HG03575 (cell line): Measurements from ENCODE around the gene FAM43B.

Experiments
- ATAC-seq: cut with Tn5 transposase; IDR thresholded peaks from one replicate; pipeline ENCODE4 v1.9.1; 2021; ENCODE audit not compliant: unreplicated experiment, insufficient number of reproducible peaks, low FRiP score; ENCODE audit errors: extremely low read depth

Gene FAM43B

DNA sequence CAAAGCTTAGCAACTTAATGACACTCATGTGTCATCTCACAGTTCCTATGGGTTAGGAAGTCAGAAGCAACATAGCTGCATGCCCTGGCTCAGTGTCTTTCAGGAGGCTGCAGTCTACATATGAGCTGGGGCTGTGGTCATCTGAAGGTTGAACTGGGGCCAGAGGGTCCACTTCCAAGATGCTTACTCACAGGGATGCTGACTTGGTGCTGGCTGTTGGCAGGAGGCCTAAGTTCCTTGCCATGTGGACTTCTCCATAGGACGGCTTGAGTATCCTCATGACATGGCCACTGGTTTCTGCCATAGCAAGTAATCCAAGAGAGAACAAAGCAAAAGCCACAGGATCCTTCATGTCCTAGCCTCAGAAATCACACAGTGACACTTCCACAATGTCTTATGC is 12.1 kb upstream of the FAM43B start:
- ATAC-seq: no peak

DNA sequence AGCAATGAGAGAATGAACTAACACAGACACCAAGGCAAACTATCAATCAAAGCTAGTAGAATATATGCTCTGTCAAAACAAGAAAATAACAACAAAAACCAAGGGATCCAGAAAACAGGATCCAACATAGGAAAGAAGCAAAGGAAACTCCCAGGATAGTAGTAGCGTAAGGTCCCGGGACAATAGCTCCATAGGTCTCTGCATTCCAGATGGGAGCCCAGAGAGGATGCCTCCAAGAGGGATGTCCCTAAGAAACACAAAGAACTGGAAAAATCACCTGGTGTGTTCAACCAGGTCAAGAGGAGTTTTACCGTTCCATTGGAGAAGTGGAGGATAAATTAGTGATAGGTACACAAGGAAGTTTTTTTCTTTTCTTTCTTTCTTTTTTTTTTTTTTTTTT is 5.7 kb upstream of the FAM43B start:
- ATAC-seq: no peak

DNA sequence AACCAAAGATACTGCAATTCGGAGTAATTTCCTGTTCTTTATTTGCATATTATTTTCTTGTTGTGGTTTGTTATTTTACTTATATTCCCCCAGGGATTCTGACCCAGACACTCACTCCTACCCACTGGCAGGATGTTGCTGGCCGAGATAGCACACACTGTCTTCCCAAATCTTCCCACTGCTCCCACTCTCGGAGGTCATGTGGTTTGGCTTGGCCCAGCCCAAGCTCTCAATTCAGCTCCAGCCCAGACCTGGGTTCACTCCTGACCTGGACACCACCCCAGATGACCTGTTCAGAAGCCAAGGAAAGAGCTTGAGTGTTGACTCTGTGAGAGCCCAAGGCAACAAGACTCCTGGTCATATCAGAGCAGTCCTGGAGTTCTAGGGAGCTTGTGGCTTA is 1.2 kb upstream of the FAM43B start:
- no peak for ATAC-seq

DNA sequence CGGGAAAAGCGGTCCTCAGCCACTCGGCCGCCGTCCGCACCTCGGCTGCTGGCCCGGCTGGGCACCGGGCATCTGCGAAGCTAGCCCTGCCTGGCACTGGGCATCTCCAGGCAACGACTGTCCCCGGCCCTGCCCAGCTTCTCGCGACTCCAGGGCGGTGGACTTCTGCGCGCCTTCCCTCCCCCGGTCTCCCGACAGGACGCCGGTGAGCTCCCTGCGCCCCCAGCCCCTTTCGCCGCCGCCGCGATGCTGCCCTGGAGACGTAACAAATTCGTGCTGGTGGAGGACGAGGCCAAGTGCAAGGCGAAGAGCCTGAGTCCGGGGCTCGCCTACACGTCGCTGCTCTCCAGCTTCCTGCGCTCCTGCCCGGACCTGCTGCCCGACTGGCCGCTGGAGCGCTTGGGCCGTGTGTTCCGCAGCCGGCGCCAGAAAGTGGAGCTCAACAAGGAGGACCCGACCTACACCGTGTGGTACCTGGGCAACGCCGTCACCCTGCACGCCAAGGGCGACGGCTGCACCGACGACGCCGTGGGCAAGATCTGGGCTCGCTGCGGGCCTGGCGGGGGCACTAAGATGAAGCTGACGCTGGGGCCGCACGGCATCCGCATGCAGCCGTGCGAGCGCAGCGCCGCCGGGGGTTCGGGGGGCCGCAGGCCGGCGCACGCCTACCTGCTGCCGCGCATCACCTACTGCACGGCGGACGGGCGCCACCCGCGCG is 514 bp downstream of the FAM43B start:
- ATAC-seq: no peak

DNA sequence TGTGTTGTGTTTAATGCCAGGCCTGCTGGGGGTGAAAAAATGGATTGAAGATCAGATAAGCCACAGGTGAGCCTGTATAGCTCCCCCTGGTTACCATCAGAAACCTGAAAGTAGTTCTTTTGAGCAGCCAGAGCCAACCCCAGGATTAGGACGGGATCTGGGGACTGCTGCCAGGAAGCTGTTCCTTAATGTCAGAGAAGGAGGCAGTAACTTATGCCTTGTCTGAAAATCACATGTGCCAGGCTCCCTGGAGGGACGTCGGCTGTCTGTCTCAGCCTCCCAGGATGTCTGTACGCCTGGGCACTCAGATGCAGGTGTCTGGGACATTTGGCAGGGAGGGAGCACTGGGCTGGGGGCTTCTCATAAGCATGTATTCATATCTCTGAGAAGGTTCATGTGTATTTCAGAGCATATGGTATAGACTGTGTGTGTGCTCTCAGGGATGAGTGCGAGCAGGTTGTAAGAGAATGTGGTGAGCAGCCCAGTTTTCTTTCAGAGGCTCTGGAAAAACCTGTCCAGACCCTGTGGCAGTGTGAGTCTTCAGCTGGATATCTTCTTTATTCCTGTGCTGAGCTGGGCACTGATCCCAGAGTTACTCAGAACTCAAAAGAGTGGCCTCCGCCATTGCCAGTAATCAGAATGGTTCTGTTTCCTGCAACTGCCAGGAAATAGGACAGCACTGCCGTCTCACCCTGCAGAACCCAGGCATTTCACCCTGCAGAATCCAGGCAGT is 2.8 kb downstream of the FAM43B start:
- ATAC-seq: no peak

DNA sequence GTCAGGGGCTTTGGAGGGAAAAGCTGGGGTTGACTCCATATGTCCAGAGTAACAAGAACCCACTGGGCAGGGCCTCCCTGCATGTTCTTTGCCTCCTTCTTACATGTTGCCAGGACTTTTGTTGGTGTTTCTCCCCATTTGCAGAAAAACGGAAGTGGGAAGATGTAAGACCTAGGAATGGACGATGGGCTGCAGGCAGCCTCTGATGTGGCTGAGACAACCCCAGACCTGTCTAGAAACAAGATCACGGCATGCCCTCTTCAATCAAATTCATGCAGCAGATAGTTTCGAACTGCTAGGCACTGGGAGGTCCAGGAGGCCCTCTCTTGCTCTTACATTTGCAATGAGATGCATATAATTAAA is 3.4 kb downstream of the FAM43B start:
- no peak for ATAC-seq

DNA sequence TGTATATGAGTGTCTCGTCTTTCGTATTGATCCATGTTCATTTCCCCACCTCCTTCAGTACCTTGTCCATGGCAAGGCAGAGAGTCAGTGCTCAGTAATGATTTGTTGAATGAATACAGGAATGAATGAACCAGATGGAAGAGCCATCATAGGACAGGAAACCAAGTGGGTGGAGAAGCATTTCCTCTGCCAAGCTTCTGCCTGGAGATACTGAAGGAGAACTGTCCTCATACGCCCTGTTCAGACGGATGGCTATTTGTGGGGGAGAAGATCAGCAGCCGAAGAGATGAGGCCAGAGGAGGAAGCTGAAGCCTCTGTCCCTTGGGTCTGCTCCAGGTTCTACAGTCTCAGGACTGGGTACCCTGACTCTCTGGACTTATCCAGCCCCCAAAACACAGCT is 5.8 kb downstream of the FAM43B start:
- no peak for ATAC-seq

DNA sequence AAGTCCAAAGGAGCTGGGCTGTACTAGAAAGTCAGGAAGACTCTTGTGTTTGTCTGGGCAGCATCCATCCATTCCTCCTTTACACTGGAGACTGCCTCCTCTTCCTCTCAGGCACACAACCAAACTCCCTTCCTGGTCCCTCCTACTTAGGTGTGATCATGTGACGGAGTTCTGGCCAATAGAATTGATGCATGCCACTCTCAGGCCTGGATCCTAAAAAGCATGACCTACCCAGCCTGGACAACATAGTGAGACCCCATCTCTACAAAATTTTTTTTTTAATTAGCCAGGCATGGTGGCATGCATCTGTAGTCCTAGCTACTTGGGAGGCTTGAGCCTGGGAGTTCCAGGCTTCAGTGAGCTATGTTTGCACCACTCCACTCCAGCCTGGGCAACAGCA is 8.6 kb downstream of the FAM43B start:
- ATAC-seq: no peak

DNA sequence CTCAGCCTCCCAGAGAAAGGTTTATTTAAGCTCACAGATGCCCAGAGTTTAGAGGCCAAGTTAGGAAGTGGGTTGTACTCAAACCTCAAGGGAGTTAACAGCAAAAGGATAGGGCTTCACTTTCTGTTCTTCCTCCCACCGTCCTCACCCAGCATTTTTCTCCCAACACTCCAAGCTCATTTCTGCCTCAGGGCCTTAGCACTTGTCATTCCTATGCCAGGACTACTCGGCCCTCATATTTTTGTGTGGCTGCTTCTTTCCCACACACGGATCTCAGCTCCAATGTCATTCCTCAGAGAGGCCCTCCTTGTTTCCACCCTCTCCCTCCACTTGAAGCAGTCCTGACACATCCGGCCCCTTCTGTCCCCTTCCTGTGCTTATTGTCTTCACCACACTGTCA is 12.9 kb downstream of the FAM43B start:
- ATAC-seq: no peak

DNA sequence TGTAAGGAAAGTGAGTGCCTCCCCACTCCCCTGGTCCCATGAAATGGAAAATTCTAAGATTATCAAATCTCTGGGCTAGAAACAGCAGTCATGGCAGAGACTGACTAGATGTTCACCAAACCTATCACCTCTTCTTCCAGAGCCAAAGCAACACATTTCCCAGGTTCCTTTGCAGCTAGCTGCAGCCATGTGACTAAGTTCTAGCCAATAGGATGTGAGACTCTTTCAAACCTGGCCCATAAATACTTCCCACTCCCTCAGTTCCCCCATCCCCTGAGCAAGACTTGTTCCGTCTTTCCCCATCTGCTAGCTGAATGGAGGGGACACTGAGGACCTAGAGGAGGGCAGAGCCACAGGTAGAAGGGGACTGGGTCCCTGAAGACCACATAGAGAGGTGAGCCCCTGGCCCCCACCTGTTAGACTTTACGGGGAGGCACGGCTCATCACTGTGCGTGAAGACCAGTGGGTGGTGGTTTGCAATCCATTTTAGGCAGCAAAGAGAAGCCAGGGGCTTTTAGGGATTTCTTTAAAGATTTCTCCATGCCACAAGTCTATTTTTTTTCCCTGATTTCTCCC is 17.2 kb downstream of the FAM43B start:
- no peak for ATAC-seq

DNA sequence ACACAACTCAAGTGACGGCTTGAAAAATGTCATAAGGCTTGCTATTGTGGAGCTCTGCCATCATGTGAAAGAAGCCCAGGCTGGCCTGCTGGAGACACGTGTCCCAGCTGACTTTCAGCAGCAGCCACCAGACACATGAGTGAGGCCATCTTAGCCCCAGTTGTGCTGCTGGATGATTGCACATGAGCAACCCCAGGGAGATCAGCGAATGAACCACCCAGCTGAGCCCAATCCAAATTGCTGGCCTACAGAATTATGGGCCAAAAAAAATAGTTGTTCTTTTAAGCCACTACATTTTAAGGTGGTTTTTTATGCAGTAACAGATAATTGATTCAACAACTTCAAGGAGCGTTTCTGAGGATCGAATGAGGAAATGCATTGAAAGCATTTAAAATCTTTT is 19.1 kb downstream of the FAM43B start:
- ATAC-seq: no peak

DNA sequence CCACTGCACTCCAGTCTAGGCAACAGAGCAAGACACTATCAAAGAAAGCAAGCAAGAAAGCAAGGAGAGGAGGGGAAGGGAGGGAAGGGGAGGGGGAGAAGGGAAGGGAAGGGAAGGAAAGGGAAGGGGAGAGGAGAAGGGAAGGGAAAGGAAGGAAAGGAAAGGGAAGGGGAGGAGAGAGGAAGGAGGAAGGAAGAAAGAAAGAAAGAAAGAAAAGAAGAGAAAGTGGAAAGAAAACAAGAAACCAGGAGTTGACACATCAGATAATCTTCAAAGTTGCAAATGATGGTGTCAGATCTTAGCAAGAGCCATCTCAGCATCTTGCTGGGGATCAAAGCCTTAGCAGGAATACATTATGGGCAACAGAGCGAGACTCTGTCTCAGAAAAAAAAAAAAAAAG is 21.6 kb downstream of the FAM43B start:
- ATAC-seq: no peak

DNA sequence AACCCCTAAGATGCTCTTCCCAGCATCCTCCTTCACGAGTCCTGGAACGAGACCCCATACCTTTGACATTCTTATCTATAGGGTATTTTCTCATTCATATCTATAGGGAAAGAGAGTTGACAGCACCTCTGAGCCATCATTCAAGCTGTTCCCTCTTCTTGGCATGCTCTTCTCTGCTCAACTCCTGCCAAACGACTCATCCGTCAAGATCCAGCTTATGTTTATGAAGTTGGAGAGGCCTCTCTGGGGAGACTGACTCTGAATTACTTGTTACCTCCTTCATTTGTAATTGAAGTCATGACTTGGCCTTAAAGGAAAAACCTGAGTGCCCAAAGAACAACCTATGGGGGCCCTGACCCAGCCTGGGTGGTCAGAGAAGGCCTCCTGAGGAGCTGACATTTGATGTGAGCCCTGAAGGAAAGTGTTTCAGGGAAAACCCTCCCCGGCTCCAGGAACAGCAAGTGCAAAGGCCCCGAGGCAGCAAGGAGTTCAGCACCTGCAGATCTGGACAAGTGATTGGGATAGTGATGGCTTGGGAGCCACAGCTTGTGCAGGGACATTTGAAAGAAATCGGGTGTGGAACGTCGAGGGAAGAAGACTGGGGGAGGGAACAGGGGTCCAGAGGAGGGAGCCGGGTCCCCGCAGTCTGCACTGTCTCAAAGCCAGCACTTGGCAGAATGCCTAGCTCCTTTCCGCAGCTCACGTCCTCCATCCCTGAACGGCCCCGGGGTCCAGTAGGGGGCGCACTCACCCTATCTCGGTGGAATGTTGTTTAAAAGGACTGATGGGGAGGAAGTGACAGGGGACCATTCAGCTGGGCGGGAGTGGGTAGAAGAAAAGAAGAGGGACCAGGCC is 22.5 kb downstream of the FAM43B start:
- no peak for ATAC-seq

DNA sequence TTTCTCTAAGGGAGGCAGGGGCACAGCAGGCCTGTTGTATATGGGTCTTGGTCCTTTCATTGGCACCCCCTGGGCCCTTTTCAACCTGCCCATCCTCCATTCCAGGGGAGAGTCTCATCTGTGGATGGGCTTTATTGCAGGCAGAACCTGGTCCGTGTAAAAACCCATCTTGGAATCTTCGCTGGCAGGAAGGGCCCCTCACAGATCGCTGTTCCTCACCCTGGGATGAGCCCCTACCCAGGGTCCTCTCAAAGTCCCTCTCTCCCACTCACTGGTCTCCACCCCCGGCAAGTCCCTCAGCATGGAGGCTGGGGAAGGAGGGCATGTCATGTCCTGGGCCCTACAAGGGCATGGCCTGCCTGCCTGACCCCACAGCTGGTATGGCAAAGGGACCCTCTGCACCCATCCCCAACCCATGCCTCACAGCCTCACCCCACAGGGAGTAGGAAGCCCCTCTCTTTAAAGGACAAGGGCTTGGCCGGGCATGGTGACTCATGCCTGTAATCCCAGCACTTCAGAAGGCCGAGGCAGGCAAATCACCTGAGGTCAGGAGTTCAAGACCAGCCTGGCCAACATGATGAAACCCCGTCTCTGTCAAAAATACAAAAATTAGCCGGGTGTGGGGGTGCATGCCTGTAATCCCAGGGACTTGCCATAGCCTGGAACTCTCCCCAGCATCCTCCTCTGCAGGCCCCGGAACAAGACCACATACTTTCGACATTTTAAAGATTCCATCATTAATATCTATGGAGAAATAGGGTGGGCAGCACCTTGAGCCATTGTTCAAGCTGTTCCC is 23.4 kb downstream of the FAM43B start:
- ATAC-seq: no peak

DNA sequence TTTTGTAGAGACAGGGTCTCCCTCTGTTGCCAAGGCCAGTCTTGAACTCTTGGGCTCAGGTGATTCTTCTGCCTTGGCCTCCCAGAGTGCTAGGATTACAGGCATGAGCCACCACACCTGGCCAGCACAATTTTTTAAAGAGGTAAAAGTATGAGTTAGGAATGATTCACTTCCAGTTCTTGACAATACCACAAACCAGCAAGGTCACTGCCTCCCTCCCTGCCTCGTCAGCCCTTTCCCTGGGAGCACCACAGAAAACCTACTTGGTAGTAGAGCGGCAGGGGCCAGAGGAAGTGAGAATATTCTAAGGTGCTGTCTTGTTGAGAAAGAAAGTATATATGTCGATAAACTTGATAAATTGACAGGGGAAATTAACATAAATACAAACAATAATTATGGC is 25.7 kb downstream of the FAM43B start:
- ATAC-seq: no peak

DNA sequence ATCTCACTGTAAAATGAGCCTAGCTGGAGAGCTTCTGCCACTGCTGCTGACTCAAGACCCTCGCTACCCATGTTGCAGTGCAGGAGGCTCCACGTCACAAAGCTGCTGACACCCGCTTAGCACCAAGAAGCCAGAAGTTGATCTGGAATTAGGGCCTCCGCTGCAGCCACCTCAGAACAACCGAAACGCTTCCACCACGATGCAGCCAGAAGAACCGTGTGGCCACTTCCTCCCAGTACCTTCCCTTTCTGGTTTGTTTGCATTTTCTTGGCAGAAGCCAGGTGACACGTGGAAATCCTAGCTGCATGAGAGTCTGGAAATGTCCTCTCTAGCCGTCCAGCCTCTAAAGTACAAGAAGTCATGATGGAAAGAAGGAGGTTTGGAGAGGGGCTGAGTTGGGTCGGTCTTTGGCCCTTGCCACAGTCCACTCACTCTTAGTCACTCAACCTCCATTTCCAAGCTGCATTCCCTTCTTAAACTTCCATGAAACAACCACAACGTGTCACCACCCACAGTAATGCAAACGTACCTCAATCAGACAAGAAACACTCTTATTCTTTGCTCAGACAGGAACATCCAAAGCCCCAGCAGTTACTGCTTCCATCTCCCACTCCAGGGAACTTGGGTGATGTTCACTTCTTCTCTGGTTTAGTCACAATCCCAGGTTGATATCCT is 26.5 kb downstream of the FAM43B start:
- ATAC-seq: no peak

DNA sequence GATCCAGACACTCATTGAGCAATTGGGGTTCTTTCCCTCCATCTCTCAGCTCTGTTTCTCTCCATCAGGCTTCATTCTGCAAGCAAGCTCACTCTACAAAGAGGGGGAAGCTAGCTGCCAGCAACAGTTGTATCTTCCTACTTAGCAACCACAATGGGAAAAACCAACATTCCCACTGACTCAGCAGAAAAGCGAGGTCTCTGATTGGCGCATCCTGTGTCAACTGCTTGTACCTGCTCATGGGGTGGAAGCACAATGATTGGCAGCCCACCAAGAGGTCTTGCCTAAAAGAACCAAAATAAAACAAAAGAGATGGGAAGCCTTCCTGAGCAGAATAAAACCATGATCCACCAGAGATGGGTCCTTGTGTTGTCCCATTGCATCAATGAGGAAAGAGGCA is 32.5 kb downstream of the FAM43B start:
- ATAC-seq: no peak

DNA sequence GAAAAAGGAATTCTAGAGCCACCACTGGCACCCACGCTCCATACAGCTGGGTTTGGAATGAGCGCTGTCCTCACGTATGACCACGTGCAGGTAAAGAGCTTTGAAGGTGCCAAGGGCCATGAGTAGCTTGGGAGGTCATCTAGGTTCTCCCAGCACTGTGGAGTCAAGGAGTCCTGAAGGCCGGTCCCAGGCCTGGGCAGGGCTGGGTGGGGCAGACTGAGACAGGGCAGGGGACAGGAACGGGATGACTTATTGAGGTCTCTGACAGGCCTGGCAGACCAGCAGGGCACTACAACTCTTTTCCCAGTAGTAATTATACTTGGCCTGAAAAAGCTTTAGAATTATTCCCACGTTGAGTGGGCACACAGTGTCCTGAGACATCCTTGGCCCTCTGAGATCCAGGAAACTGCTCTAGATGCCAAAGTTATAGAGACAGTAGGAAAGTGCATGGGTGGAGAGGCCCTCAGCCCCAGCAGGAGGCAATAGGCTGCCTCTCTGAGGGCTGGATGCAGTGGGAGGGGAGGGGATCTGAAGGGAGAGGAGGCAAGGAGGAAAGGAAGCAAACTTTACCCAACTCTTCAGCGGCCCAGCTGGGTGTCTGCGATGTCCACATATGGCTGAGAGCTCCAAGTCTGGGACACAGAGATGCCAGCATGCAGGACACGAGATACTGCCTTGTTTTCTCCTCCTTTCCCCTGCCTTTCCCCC is 34.7 kb downstream of the FAM43B start:
- no peak for ATAC-seq
